Erythroblast (primary cell): Measurements from ENCODE around the gene GPR156.

ENCODE experiments used
- GATA1 ChIP-seq: IDR thresholded peaks from 2 replicates; pipeline ENCODE4 v1.6.1; 2011; ENCODE audit warnings: low read depth, mild to moderate bottlenecking, control low read depth, low read length, moderate library complexity
- POLR2A ChIP-seq: IDR thresholded peaks from 2 replicates; pipeline ENCODE4 v1.6.1; 2011; ENCODE audit warnings: mild to moderate bottlenecking, low read length

- TF ChIP-seq POLR2A: no peak
- no peak for TF ChIP-seq GATA1
Measured at GRCh38 chr3:120281261-120281660, 3.8 kb downstream of the GPR156 start.
